Measurements from ENCODE around the gene ARRB2.

The ARRB2 gene

DNA sequence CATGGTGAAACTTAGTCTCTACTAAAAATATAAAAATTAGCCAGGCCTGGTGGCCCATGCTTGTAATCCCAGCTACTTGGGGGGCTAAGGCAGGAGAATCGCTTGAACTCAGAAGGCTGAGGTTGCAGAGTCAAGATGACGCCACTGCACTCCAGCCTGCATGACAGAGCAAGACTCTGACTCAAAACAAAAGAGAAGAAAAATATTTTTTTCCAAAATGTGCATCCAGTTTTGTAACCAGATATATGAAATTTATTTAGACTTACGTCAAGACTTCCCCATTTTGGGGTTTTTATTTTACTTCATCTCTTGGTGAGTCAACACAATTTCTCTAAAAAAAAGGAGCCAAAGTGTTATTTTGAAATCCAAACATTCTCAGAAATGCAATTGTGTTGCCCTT is 55.8 kb downstream of the ARRB2 start:
- no peak for DNase-seq (ENCODE audit: low read depth)

DNA sequence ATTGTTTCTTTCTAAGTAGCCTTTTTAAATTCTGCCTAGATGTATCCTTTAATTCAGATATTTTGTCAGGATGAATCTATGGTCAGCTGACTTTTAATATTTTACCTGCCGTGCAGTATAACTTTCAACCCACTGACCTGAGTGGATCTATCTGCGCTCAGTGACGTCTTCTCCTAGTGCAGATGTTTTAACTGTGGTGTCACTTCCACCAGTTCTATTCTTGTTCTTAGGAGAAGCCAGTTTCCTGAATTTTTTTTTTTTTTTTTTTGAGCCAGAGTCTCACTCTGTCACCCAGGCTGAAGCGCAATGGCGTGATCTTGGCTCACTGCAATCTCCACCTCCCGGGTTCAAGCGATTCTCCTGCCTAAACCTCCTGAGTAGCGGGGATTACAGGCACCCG is 56.3 kb downstream of the ARRB2 start:
- DNase-seq (ENCODE audit: low read depth) = no peak

DNA sequence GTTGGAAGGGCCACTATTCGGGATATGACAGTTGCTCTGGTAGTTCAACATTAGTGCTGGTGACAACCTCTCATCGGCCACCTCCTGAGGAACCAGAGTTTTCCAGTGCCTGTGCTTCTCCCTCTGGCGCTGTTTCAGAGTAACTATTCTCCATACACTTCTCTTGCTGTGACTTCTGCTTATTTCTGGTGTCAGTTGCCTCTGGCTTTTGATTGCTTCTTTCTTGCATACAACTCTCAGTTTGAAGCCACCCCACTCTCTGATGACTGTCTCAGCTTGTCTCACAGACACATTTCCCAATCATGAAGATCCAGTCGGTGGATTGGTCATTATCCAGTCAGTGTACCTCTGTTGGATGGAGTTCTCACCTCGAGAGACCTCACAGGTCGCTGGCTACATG is 57.9 kb downstream of the ARRB2 start:
- DNase-seq (ENCODE audit: low read depth) = no peak

DNA sequence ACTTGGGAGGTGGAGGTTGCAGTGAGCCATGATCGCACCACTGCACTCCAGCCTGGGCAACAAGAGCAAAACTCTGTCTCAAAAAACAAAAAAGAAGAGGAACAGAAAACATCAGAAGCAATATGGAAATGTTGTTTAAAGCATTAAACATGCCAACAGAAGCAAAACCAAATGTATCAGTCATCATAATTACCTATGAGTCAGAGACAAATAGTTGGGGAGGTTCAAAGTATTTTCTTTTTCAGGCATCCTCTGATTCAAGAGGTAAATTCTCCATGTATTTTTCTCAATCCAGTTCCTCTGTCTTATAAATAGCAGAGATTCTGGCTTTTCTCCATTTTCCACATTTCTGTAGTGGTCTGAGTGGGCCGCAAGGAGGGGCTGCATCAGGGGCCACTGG is 59.2 kb downstream of the ARRB2 start:
- no peak for DNase-seq (ENCODE audit: low read depth)

Measured in T-helper 22 cell (primary cell).